Measurements from ENCODE around the gene PHF12.
"Not testable (repeated sequence)": the region's sequence is repeated elsewhere in the genome, so short reads cannot be mapped to it uniquely, and the experiment has no call there.

PHF12 gene

DNA sequence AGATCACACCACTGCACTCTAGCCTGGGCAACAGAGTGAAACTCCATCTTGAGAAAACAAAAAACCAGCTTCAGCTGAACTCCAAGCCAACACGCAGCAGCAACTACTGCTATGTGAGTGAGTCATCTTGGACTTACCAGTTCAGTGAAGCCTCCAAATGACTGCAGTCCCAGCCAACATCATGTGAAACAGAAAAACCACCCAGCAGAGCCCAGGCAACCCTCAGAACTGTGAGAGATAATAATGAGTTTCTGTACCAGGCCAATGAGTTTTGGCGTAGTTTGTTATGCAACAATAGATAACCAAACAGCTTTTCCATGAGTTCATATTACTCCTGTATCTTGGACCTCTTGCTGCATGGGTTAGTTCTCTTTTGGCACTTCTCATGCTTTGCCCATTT is 23.3 kb downstream of the PHF12 start:
- DNase-seq, result no peak

DNA sequence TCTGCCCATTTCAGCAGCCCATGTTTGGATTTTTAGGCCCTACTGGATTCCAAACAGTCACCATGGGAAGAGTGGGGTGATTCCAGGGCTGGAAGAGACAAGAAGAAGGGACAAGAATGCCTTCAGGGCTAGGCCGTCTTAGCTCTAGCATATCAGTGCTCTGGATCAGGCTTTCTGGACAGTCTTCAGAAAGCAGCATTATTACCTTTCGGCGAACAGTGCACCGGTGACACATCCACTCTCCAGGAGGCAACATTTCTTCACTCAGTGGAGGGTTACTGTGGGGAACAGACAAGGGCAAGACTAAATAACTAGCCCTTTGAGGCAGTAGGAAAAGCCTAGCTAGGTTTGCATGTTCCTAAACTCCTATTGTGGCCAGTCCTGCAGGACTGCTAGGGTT is 24.5 kb downstream of the PHF12 start:
- DNase-seq, result no peak

DNA sequence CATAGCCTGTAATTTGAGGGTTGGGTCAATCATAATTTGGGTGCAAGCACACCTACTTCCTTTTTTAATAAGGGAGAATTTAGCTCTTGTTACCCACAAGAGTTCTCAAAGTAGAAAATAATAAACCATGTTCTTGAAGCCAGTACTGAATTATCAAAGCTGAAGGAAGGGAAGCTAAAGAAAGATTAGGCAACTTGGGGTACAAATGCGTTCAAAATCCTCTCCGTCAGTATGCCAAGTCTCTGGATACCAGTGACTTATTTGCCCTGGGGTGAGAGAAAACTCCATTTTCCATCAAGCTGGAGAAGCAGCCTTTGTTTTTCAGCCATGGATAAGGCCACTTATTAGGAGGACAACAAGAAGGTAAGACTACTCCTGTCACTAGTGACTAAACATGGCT is 25.0 kb downstream of the PHF12 start:
- DNase-seq, result no peak

DNA sequence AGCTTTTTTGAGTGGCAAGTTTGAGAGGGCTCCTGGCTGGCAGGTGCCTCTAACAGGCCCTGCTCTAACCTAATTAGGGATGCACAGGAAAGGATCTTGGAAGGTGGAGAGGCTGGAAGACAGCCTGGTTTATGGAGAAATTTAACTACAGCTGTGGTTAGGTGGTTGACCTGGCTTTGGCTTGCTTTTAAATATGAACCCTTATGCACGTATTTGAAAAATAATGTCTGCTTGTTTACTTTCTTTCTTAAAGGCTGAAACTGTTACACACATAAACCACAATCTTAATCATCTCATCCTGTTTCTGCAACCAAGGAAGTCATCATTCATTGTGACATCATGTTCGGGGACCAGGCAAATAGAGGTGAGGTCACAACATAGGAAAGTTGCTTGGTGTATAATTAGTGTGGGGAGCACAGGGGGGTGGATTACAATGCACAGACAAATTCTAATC is 25.4 kb downstream of the PHF12 start:
- DNase-seq, result no peak

DNA sequence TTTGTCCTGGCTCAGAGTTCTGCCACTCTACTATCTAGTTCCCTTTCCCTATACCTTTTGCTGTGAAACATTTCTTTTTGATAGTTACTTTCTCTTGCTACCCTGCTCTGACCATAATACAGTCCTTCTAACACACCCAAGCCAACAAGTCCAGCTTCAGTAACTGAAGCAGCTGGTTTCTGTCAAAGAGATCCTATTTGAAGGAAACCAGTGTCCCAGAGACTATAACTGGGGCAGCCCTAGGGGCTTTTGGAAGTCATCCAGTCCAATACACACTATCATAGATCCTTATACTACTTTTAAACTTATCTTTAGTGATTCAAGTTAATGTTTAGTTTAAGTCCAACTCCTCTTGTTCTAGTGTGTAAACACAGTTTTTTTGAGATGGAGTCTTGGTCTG is 31.1 kb downstream of the PHF12 start:
- DNase-seq, result no peak

DNA sequence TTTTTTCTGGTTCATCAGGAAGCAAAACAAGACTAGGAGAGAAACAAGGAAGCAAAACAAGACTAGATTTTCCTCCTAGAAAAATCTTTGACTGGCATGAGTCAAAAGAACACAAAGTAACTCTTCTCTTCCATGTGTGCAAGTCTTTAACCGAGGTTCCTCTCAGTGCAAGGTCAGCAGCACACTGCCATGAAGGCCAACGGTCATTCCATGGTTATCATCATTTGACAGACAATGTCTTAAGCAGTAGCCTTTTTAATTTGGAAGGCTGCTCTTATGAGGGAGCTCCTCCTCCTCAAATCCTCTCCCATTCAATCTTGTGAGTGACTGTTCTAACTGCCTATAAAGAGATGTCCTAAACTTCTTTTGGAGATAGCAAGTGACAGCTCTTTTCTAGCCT is 33.0 kb downstream of the PHF12 start:
- no peak for DNase-seq

DNA sequence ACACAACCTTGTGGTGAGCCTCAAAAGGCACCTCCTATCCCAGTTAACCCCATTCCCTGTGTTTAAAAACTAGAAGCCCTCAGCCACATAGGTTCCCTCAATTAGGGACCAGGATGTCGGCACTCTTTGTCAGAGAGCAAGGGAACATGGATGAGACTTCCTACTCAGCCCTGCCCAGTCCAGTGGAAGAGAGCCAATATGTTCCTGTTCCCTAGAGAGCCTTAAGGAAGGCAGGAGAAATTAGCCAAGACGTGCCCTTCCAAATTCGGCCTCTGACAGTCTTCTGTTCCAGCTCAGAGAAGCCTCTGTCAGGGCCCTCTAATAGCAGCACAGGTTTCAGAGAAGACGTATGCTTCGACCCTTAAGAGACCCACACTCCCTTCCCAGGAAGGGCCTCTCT is 33.9 kb downstream of the PHF12 start:
- no peak for DNase-seq

DNA sequence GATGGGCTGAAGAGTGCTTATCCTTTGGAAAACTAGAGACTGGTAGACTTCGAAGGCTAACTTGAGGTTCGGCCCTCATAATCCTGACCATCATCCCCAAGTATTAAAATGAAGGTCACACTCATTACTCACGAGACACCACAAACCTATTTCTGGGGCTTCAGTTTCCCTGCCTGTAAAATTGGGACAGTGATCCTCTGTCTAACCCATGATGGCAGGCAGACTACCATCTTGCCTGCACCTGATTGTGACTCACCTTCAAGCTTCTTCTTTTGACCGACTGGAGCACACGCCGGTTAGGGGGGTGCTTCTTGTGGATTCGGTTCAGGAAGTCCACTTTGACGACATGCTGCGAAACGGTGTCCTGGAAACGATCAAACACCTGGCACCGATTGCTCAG is 34.3 kb downstream of the PHF12 start:
- no peak for DNase-seq

DNA sequence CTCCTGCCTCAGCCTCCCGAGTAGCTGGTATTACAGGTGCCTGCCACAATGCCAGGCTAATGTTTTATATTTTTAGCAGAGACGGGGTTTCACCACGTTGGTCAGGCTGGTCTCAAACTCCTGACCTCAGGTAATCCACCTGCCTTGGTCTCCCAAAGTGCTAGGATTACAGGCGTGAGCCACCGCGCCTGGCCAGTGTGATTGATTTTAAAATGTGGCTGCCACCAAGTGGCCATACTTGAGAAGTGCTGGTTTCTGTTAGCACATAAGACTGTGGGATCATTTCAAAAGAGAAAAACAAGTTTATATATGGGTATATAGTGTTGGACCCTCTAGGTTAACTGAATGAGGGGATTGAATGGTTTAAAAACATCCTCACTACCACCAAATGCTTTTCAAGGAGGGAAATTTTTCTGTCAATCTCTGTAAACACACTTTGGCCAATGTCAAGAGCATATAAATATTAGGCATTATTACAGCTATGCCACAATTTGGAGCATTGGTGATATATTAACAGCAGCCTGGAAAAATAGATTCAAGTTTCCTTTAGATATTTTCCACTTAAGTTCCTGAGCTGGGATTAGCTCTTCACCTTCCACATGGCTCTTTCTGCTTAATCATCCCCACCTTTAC is 34.9 kb downstream of the PHF12 start:
- DNase-seq, result no peak

DNA sequence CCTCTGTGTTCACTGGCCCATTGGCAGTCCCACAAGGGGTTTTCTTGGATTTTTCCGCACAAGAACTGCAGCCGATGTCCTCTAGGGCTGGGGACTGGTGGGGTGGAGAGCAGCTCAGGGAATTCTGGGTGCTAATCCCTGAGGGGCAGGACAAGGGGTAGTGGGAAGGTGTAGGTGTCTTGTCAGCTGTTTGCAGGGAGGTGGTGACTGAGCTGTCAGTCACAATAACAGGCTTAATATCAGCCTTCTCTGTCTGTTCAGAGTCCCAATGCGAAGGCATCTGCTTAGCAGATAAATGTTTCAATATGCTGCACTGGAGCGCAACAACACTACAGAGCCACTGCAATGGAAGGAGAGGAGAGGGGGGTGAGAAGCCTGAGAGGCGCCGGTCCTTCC is 38.4 kb downstream of the PHF12 start:
- DNase-seq, result no peak

DNA sequence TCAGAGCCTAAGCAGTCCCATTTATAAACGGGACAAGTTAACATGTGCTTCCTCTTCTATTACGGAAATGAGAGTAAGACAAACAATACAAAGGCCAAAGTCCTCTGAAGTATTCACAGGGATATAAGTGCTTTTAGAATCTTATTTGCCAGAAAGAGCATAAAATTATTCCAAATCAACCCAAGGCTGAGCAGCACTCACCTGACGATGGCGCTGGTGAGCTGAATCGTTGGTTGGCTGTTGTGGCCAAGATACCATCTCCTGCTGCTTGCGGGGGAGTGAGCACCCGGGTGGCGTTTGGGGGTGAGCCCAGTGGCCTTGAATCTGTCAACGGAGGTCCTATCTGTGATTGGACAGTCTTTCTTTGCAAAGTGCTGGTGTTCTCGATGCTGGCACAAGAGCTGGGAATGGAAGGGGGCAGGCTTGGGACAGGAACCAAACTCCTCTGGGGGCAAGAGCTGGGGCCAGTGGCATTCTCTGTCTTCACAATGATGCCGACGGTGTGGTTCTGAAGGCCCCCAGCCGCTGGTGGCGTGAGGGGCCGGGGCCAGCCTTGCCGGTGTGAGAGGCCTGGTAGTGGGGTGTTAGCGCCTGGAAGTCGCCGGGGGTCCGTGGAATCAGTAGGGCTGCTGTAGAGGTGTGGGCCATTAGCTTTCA is 38.9 kb downstream of the PHF12 start:
- no peak for DNase-seq

DNA sequence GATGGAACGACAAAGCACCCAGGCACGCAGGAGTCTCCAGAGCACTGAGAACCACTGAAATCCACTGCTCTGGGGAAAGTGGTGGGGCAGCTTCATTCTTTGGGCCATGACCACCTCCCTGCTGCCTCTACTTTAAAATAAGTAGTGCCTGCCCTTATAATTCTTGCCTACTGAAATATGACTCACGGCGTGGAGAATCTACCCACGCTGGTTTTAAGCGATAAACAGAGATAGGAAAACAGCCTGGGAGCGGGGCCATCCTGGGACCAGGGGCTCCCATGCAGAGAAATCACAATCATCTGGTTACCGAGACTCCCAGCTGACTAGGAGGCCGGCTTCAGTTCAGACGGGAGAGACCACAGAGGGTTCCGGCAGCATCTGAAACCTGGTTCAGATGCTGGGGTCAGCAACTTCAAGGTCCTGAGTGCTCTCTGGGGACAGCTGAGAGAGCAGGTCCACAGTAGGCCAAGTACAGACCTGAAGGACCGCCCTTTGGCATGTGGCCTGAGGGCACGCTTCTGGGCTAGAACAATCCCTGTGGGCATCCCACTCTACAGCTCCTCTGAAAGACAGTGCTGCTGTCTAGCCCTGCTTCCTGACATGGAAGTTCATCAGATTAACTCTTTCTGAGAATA is 39.8 kb downstream of the PHF12 start:
- no peak for DNase-seq

DNA sequence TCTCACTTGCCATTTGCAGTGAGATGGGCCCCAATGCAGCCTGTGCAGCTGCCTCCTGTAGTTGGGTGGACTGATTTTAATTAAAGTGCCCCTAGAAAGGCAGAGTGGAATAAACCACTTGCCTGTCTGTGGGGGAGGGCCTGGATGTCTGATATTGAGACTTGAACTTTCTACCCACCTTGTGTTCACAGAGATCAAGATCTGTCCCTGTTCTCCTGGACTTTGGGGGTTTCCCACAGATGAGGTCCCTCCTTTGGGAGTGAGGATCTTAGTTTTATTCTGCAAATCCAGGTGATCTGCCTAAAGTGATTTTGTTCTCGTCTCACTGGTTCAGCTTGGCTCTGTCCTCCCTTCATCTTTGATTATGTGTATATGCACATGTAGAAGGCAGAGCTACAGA is 40.8 kb downstream of the PHF12 start:
- no peak for DNase-seq

DNA sequence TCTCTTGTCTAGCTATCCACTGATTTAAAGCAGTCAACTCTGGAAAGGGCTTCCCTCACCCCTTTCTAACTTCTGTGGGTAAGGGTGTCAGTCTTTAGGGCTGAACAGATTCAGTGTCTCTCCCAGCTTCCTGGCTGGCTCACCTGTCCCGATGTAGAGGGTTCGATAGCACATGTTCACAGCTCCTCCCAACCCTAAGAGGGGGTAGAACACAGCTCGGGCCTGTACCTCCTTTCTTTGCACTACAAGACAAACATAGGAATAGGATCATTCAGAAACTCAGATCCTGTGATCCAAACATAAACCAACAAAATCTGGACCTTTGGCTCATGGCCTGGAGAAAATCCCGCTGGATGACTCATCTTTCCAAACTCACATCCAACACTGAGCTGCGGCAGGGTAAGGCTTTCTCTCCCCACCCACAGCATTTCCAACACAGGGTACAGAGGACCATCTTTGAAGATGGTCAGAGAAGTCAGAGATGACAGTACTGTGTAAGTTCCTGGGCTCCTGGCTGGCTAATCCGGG is 42.6 kb downstream of the PHF12 start:
- no peak for DNase-seq

DNA sequence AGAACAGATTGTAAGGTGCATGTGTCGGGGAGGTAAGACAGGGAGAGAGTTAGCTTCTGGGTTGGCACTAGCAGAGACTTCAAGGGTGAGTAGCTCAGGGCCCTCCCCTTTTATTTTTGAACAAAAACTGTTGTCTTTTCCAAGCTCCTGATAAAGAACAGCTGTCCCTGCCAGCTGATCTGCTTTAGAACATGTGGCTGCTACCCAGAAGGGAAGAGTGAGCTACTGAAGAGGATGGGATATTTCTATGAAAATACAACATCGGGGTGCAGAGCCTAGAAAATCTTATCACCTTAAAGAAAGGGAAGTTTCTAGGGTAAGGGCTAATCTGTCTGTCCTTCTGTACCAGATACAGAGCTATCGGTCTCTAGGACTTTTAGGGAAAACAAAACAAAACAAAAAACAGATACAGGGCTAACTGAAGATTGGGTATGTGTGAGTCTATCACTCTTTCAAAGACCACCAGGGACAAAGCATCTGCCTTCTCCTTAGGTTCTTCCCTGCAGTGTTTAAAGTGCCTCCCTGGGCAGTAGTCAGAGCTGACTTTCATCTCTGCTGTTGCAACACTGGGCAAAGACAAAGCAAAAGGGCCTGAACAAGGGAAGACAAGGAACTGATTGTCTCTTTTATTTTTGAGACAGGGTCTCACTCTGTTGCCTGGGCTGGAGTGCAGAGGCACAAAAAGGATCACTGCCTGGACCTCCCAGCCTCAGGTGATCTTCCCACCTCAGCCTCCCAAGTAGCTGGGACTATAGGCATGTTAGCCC is 43.4 kb downstream of the PHF12 start:
- DNase-seq, result no peak

DNA sequence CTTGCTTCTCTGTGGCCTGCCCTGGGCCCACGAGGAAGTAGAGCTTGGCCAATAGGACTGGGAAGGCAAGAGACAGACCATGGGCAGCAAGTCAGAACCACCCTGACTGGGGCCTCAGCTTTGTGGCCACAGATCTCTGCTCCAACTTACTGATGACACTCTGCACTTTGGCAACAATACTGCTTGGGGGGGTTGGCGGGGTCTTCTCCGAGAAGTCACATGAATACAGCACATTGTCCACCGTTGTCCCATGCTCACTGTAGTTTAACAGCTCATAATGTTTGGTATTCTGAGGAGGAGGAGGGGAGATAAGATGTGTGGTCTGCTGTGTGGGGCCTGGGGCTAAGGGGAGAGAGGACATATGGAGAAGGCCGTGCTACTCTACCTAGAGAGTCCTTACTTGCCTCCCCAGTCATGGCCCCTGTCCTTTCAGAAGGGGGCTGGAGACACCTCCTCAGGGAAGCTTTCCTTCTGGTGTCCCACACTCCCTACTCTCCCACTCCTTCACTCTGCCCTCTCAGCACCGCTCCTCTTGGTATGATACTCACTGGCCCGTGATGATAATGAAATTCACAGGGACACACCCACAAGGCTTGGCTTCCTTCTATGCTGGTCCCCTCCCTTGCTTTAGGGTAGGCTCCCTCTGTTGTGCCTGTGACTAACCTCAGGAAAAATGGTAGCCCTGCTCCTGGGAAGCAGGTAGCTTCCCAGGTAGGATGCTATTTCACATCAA is 44.4 kb downstream of the PHF12 start:
- DNase-seq, result no peak

DNA sequence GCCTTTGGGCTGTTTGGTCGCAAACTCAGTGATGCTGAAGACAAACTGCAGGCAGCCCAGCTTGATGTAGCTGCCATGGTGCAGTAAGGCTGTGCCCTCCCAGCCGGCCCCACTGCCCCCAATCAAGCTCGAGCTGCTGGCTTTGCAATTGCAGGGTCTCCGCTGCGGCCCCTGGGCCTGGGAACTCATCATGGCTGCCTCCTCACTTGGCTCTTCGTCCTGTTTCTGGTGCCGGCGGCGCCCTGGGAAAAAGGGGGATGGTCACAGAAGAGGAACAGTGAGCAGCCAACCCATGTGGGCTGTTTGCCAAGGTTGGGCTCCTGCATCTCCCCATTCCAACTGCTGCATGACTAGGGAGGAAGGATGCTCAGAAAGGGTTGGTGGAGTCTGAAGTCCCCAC is 45.0 kb downstream of the PHF12 start:
- DNase-seq, result no peak

DNA sequence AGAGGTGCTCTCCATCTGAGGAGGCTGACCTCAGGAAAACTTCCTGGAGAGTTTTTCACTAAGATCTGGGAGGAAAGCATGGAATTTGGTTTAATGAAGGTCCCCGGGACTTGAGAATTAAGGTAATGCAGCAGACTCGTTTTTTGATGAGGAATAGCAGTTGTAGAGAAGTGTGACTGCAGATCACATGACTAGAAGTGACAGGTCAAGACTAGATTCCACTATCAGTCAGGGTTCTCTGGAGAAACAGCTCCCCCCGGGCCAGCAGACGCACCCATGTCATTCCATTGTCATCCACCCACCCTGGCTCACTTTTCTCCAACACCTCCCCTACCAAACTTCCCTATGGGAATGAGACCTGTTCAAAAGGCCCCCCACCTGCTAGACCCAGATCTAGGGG is 46.5 kb downstream of the PHF12 start:
- no peak for DNase-seq

DNA sequence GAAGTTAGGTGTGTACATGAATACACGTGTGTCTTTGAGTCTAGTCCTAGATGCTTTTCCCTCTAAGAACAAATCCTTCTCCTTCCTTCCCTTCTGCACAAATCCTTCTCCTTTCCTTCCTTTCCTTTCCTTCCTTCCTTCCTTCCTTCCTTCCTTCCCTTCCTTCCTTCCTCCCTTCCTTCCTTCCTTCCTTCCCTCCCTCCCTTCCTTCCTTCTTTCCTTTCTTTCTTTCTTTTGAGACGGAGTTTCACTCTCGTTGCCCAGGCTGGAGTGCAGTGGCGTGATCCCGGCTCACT is 47.8 kb downstream of the PHF12 start:
- not testable (repeated sequence) for DNase-seq

DNA sequence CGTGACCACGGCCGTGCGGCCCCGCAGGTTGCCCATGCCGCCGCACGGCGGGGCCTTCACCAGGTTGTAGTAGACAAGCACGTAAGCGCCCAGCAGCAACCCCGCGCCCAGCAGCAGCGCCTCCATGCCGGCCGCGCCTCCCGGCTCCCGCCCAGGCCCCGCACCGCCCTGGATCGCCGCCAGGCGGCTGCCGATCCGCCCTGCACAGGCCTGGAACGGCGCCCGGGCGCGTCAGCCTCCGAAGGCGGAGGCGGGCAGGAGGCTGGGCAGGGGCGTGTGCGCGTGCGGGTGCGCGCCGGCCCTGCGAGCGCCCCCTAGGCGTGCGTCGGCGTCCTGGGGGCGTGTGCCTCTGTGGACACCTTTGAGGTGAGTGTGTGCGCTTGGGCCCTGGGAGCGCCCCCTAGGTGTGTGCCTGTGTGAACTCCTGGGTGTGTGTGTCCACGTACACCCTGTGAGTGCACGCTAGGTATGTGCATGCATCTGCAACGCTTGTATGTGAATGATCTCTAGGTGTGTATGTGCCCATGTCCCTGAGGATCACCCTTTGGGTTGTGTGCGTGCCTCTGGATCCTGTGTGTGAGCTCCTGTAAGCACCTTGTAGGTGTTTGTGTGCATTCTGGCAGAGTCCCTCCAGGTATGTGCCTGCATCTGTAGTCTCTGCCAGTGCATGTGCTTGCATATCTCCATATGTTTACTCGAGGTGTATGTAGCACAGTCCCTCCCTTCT is 48.3 kb downstream of the PHF12 start, which contains the start of gene DHRS13:
DHRS13 (minus strand) TSS at position 261 of the 727 bp plus-strand sequence; CDS start at position 126, 135 bp downstream.
- peak; percentile 56 to 66 for DNase-seq

DNA sequence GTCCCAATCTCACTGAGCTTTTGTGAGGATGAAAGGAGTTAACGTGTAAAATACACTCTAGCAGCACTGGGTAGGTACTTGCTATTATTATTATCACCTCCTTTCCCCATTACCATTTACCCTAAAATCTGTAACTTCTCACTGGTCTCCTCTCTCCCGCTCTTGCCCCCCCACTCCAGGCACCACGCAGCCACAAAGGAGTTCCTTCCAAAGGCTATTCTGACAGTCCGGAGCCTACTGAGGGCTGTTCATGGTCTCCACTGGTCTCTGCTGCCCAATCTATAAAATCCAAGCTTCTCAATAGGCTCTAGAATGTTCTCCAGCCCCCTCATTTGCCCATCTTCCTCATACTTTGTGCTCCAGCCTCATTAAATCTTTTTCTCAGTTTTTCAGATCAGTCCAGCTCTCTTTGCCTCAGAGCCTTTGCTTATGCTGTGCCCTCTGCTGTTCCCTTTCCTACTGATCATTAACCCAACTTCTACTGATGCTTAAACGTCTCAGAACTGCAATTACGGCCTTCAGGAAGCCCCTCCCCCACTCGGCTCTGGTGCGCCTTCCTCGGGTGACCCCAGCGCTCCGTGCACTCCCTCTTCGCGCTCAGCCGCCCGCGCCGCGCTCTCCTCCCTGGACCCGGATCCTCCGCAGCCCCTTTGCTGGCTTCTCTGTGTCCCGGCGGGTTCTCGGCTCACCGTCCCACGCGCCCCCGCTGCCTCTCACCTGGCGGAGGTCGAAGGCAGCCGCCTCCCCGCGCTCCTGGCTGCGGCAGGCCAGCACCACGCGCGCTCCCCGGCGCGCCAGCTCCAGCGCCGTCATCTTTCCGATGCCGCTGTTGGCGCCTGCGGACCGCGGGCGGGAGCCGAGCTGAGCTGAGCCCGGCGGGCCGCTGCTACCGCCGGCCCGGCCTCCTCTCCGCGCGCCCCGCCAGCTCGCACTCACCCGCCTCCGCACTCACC is 49.2 kb downstream of the PHF12 start:
- no peak for DNase-seq

Measured in cerebellar nuclear complex (tissue), 1 donor.